CMK (cell line): ENCODE measurements around the gene LRMDA.
A peak's percentile ranks its signal among the peaks of the same experiment; 100 is the strongest.

Source experiments
- DNase-seq: peaks from one replicate; pipeline ENCODE4 v3.0.0-alpha.2; 2010; ENCODE audit warnings: low read depth

The LRMDA gene

GRCh38 chr10:76029782-76030181 lies 598.4 kb downstream of the LRMDA start:
- DNase-seq: no peak

- no peak for DNase-seq
Observed at GRCh38 chr10:76031099-76031498, 599.7 kb downstream of the LRMDA start.

- DNase-seq: no peak
Observed at GRCh38 chr10:76031769-76032699, 600.6 kb downstream of the LRMDA start.

GRCh38 chr10:76032700-76033039 lies 601.2 kb downstream of the LRMDA start:
- DNase-seq: no peak

- DNase-seq: no peak
Observed at GRCh38 chr10:76033457-76034196, 602.2 kb downstream of the LRMDA start.

GRCh38 chr10:76034353-76035205 lies 603.2 kb downstream of the LRMDA start:
- no peak for DNase-seq

- DNase-seq: no peak
Observed at GRCh38 chr10:76035206-76036110, 604.0 kb downstream of the LRMDA start.

GRCh38 chr10:76036111-76036940 lies 604.9 kb downstream of the LRMDA start:
- peak; percentile 12 for DNase-seq

- DNase-seq: no peak
Observed at GRCh38 chr10:76036962-76037361, 605.5 kb downstream of the LRMDA start.

GRCh38 chr10:76037531-76038155 lies 606.2 kb downstream of the LRMDA start:
- DNase-seq: no peak

GRCh38 chr10:76038696-76039095 lies 607.3 kb downstream of the LRMDA start:
- DNase-seq: no peak

- DNase-seq: no peak
Observed at GRCh38 chr10:76040107-76040829, 608.8 kb downstream of the LRMDA start.

GRCh38 chr10:76040830-76041220 lies 609.4 kb downstream of the LRMDA start:
- no peak for DNase-seq

GRCh38 chr10:76041551-76041950 lies 610.1 kb downstream of the LRMDA start:
- no peak for DNase-seq

GRCh38 chr10:76043261-76043660 lies 611.8 kb downstream of the LRMDA start:
- no peak for DNase-seq

- DNase-seq: no peak
Observed at GRCh38 chr10:76044751-76045150, 613.3 kb downstream of the LRMDA start.

GRCh38 chr10:76045174-76045573 lies 613.8 kb downstream of the LRMDA start:
- DNase-seq: no peak

GRCh38 chr10:76047521-76047920 lies 616.1 kb downstream of the LRMDA start:
- DNase-seq: no peak

GRCh38 chr10:76049581-76050290 lies 618.3 kb downstream of the LRMDA start:
- no peak for DNase-seq
